Measurements from ENCODE around the gene XYLB.

DNA sequence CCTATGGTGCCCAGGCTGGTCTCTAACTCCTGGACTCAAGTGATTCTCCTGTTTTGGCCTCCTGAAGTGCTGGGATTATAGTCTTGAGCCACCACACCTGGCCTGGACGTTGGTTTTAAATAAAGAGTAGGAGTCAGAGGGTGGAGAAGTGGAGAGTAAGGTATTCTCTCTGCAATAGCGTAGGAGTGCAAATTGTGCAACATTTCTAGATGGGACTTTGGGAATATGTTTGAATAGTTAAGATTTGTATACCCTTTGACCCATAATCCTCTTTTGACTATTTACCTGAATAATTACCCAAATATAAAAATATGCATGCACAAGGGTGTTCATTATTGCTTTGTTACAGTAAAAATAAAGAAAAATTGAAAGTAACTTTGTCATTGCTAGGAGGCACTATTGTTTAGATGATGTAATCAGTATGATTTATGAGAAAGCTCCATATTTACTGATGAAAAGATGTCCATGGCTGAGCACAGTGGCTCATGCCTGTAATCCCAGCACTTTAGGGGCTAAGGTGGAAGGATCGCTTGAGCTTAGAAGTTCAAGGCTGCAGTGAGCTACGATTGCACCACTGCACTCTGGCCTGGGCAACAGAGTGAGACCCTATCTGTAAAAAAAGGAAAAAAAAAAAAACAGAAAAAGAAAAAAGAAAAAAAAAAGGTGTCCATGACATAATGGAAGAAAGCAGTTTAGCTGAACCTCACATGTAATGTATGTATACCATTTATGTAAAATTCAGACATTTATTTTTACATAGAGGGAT is 15.1 kb upstream of the XYLB start:
- TF ChIP-seq, protein P1, sequence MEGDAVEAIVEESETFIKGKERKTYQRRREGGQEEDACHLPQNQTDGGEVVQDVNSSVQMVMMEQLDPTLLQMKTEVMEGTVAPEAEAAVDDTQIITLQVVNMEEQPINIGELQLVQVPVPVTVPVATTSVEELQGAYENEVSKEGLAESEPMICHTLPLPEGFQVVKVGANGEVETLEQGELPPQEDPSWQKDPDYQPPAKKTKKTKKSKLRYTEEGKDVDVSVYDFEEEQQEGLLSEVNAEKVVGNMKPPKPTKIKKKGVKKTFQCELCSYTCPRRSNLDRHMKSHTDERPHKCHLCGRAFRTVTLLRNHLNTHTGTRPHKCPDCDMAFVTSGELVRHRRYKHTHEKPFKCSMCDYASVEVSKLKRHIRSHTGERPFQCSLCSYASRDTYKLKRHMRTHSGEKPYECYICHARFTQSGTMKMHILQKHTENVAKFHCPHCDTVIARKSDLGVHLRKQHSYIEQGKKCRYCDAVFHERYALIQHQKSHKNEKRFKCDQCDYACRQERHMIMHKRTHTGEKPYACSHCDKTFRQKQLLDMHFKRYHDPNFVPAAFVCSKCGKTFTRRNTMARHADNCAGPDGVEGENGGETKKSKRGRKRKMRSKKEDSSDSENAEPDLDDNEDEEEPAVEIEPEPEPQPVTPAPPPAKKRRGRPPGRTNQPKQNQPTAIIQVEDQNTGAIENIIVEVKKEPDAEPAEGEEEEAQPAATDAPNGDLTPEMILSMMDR (IDR thresholded peaks at IDR 0.05): no peak
- TF ChIP-seq POLR2AphosphoS5 (IDR thresholded peaks at IDR 0.05) (no peak), POLR2A (IDR thresholded peaks at IDR 0.05) (no peak)
